ENCODE results near the gene PCDHA6. TPM values are rescaled to one million over a fixed set of nuclear protein-coding genes. Genes with fewer than 3 reads are reported as not detected.
"Not testable (repeated sequence)": the region's sequence is repeated elsewhere in the genome, so short reads cannot be mapped to it uniquely, and the experiment has no call there.

The PCDHA6 gene
- total and polyA plus RNA-seq, 2 donors (not counting 3 experiments of a cell fraction or from before 2014, with no cell fraction given): 0.04 to 0.18 TPM

GRCh38 chr5:140785905-140786686 lies 41.7 kb upstream of the PCDHA6 start, which contains the start of gene PCDHA1:
PCDHA1 (plus strand) TSS chr5:140786140.
- Histone ChIP-seq H3K27me3 (ENCODE audit: control insufficient read depth in 2 of 2, insufficient read depth in 2 of 2, low read length in 2 of 2) (peaks cover 0 to 6% of the 10 kb centered on the region in 2 experiments), H3K79me2 (ENCODE audit: control insufficient read depth, insufficient read depth, low read length) (no peaks in the 10 kb centered on the region), H3K9ac (replicated peaks; ENCODE audit: extremely low read depth, insufficient read depth, low read length) (no peak within 1 kb of the TSS), H3K9me1 (replicated peaks; ENCODE audit: control insufficient read depth, extremely low read depth, insufficient read depth, low read length) (no peaks in the 10 kb centered on the region), H3K27ac (ENCODE audit: insufficient read depth, low read depth, low read length) (no peak within 1 kb of the TSS), H3K4me1 (ENCODE audit: control insufficient read depth, extremely low read depth, insufficient read depth, low read length) (no peaks in the 10 kb centered on the region), H2AFZ (ENCODE audit: low read depth, low read length) (no peak within 1 kb of the TSS), H3K4me2 (ENCODE audit: insufficient read depth, low read length) (no peak within 1 kb of the TSS), H3K4me3 (replicated peaks in 1 of 3; ENCODE audit: insufficient read depth in 1 of 3, low read depth in 1 of 3, low read length in 3 of 3) (no peak within 1 kb of the TSS), H3K9me3 (replicated peaks; ENCODE audit: control insufficient read depth, insufficient read depth, low read length) (peaks cover 4% of the 10 kb centered on the region), H4K20me1 (replicated peaks; ENCODE audit: control insufficient read depth, extremely low read depth, insufficient read depth, low read length) (no peaks in the 10 kb centered on the region), H3K36me3 (ENCODE audit: control insufficient read depth in 2 of 2, extremely low read depth in 1 of 2, insufficient read depth in 2 of 2, low read length in 2 of 2) (no peaks in the 10 kb centered on the region)
- TF ChIP-seq MYC (IDR thresholded peaks at IDR 0.05; ENCODE audit: low read depth, low read length) (no peak), JUN (IDR thresholded peaks at IDR 0.05; ENCODE audit: borderline replicate concordance, insufficient read depth, insufficient read length, low read depth) (no peak), POLR2AphosphoS5 (IDR thresholded peaks at IDR 0.05; ENCODE audit: insufficient read depth, low read depth, low read length) (no peak), POLR2A (IDR thresholded peaks at IDR 0.05; ENCODE audit: low read depth, low read length) (no peak), GATA2 (IDR thresholded peaks at IDR 0.05; ENCODE audit: insufficient read depth, insufficient read length, low read depth, low read length) (no peak), MAX (IDR thresholded peaks at IDR 0.05; ENCODE audit: insufficient read depth, insufficient read length) (no peak), CTCF (IDR thresholded peaks at IDR 0.05; ENCODE audit: extremely low read depth in 1 of 2, insufficient read depth in 1 of 2, low read depth in 1 of 2, low read length in 2 of 2) (no peak), EZH2 (IDR thresholded peaks at IDR 0.05; ENCODE audit: borderline replicate concordance, low read depth, low read length, severe bottlenecking) (no peak), FOS (IDR thresholded peaks at IDR 0.05; ENCODE audit: borderline replicate concordance, insufficient read depth, low read length) (no peak)
- FAIRE-seq (no peak), DNase-seq (ENCODE audit: low read depth, low spot score) (no peak)
- dilution Hi-C loops (cut with MboI; ENCODE audit: extremely low pct_ligation_motif_present, low sequenced_read_pairs): no loop called here
- intact Hi-C loops (cut with micrococcal nuclease): no loop called here
- POLR2A ChIA-PET: no interaction called here
- BruUV-seq (replicated peaks): no TSS peak
- CTCF ChIA-PET: interaction anchor here (1.2 to 1.3 kb wide), 2 partner anchors 10 to 42 kb away, joined by 3 to 4 read pairs; partner anchors contain the start of gene PCDHA6

GRCh38 chr5:140787422-140787821 lies 40.3 kb upstream of the PCDHA6 start:
- H3K4me2 ChIP-seq (ENCODE audit: insufficient read depth, low read length); CTCF ChIA-PET; H4K20me1 ChIP-seq (replicated peaks; ENCODE audit: control insufficient read depth, extremely low read depth, insufficient read depth, low read length); intact Hi-C loops (cut with micrococcal nuclease); H3K9ac ChIP-seq (replicated peaks; ENCODE audit: extremely low read depth, insufficient read depth, low read length); H3K9me3 ChIP-seq (replicated peaks; ENCODE audit: control insufficient read depth, insufficient read depth, low read length); H3K27me3 ChIP-seq (ENCODE audit: control insufficient read depth in 2 of 2, insufficient read depth in 2 of 2, low read length in 2 of 2); H2AFZ ChIP-seq (ENCODE audit: low read depth, low read length); H3K4me1 ChIP-seq (ENCODE audit: control insufficient read depth, extremely low read depth, insufficient read depth, low read length); dilution Hi-C loops (cut with MboI; ENCODE audit: extremely low pct_ligation_motif_present, low sequenced_read_pairs); H3K9me1 ChIP-seq (replicated peaks; ENCODE audit: control insufficient read depth, extremely low read depth, insufficient read depth, low read length); H3K4me3 ChIP-seq (replicated peaks in 1 of 3; ENCODE audit: insufficient read depth in 1 of 3, low read depth in 1 of 3, low read length in 3 of 3); BruUV-seq (replicated peaks); DNase-seq (ENCODE audit: low read depth, low spot score); H3K36me3 ChIP-seq (ENCODE audit: control insufficient read depth in 2 of 2, extremely low read depth in 1 of 2, insufficient read depth in 2 of 2, low read length in 2 of 2); H3K27ac ChIP-seq (ENCODE audit: insufficient read depth, low read depth, low read length); H3K79me2 ChIP-seq (ENCODE audit: control insufficient read depth, insufficient read depth, low read length); POLR2A ChIA-PET; FAIRE-seq: not testable (repeated sequence)

All from endothelial cell of umbilical vein (primary cell).